ENCODE results near the gene RERE.
"Not testable (repeated sequence)": the region's sequence is repeated elsewhere in the genome, so short reads cannot be mapped to it uniquely, and the experiment has no call there.

The RERE gene

GRCh38 chr1:8631163-8631562 lies 186.3 kb downstream of the RERE start:
- DNase-seq, result no peak

GRCh38 chr1:8629241-8630091 lies 188.0 kb downstream of the RERE start:
- no peak for DNase-seq

- DNase-seq, result no peak
Observed at GRCh38 chr1:8628606-8629005, 188.8 kb downstream of the RERE start.

- no peak for DNase-seq
Observed at GRCh38 chr1:8627728-8628127, 189.7 kb downstream of the RERE start.

- no peak for DNase-seq
Observed at GRCh38 chr1:8625981-8626898, 191.2 kb downstream of the RERE start.

- no peak for DNase-seq
Observed at GRCh38 chr1:8625491-8625890, 191.9 kb downstream of the RERE start.

GRCh38 chr1:8623651-8624192 lies 193.7 kb downstream of the RERE start:
- not testable (repeated sequence) for DNase-seq

- not testable (repeated sequence) for DNase-seq
Observed at GRCh38 chr1:8621785-8622348, 195.6 kb downstream of the RERE start.

- not testable (repeated sequence) for DNase-seq
Observed at GRCh38 chr1:8621034-8621582, 196.3 kb downstream of the RERE start.

- not testable (repeated sequence) for DNase-seq
Observed at GRCh38 chr1:8619917-8620502, 197.4 kb downstream of the RERE start.

GRCh38 chr1:8619419-8619818 lies 198.0 kb downstream of the RERE start:
- not testable (repeated sequence) for DNase-seq

GRCh38 chr1:8616791-8617190 lies 200.6 kb downstream of the RERE start:
- DNase-seq, result not testable (repeated sequence)

GRCh38 chr1:8611634-8612515 lies 205.6 kb downstream of the RERE start:
- not testable (repeated sequence) for DNase-seq

- DNase-seq, result no peak
Observed at GRCh38 chr1:8607906-8608305, 209.5 kb downstream of the RERE start.

- DNase-seq, result no peak
Observed at GRCh38 chr1:8604041-8604945, 213.1 kb downstream of the RERE start.

GRCh38 chr1:8603220-8603616 lies 214.2 kb downstream of the RERE start:
- DNase-seq, result no peak

GRCh38 chr1:8602471-8603219 lies 214.8 kb downstream of the RERE start:
- DNase-seq, result no peak

- DNase-seq, result no peak
Observed at GRCh38 chr1:8600336-8600735, 217.1 kb downstream of the RERE start.

GRCh38 chr1:8599646-8600212 lies 217.7 kb downstream of the RERE start:
- no peak for DNase-seq

Measured in NCI-H2107 (cell line).